DND-41 (cell line): Measurements from ENCODE around the gene MIR17HG.

Source experiments
- ATAC-seq: fragments of 200-7000 bp; cut with Tn5 transposase; 3 replicates; pipeline ENCODE4 v1.9.1; 2021; ENCODE audit warnings: low read depth; ENCODE audit not compliant: insufficient read depth
- DNase-seq: peaks from one replicate; pipeline ENCODE4 v3.0.0-alpha.2; 2020
- H2AFZ ChIP-seq: 2 replicates; pipeline ENCODE4 v1.6.0; 2012; ENCODE audit warnings: low read depth, low read length
- H3K27ac ChIP-seq: 2 replicates; pipeline ENCODE4 v1.5.1; 2012; ENCODE audit warnings: low read length, inconsistent platforms
- H3K27me3 ChIP-seq: fragments of 200-600 bp; sonication (generic); 2 replicates; pipeline ENCODE4 v1.6.0; 2012; ENCODE audit warnings: low read length, mild to moderate bottlenecking, inconsistent platforms; ENCODE audit not compliant: insufficient read depth, poor library complexity
- H3K36me3 ChIP-seq: 2 replicates; pipeline ENCODE4 v1.5.1; 2012; ENCODE audit warnings: low read length, inconsistent platforms; ENCODE audit not compliant: insufficient read depth
- H3K4me1 ChIP-seq: 2 replicates; pipeline ENCODE4 v1.5.1; 2012; ENCODE audit warnings: mild to moderate bottlenecking, low read length; ENCODE audit not compliant: insufficient read depth
- H3K4me2 ChIP-seq: 2 replicates; pipeline ENCODE4 v1.6.0; 2012; ENCODE audit warnings: mild to moderate bottlenecking, moderate library complexity, low read length, inconsistent platforms; ENCODE audit not compliant: insufficient read depth
- H3K4me3 ChIP-seq, 2 experiments: fragments of 200-600 bp in 1 of 2; shearing (Covaris generic) in 1 of 2; 2 replicates each; pipeline ENCODE4 v1.5.1; 2012 to 2016; ENCODE audit warnings: inconsistent platforms in 2 of 2, low read length in 2 of 2, mild to moderate bottlenecking in 2 of 2, low read depth in 1 of 2, moderate library complexity in 1 of 2
- H3K79me2 ChIP-seq: 2 replicates; pipeline ENCODE4 v1.6.0; 2012; ENCODE audit warnings: low read length, inconsistent platforms; ENCODE audit not compliant: insufficient read depth
- H3K9ac ChIP-seq: 2 replicates; pipeline ENCODE4 v1.6.0; 2012; ENCODE audit warnings: low read depth, mild to moderate bottlenecking, inconsistent platforms, low read length, moderate library complexity
- H3K9me3 ChIP-seq: 2 replicates; pipeline ENCODE4 v1.5.1; 2012; ENCODE audit warnings: low read length, moderate library complexity, mild to moderate bottlenecking, inconsistent platforms; ENCODE audit not compliant: insufficient read depth, severe bottlenecking
- H4K20me1 ChIP-seq: 2 replicates; pipeline ENCODE4 v1.6.0; 2012; ENCODE audit warnings: low read length; ENCODE audit not compliant: insufficient read depth
- CTCF ChIP-seq: IDR thresholded peaks from 2 replicates; pipeline ENCODE4 v1.5.1; 2012; ENCODE audit warnings: borderline replicate concordance, low read length, moderate library complexity, mild to moderate bottlenecking; ENCODE audit not compliant: poor library complexity, severe bottlenecking; ENCODE audit errors: extremely low read depth
- EZH2 ChIP-seq: IDR thresholded peaks from 3 replicates; pipeline ENCODE4 v1.6.1; 2012; ENCODE audit warnings: borderline replicate concordance, low read depth, mild to moderate bottlenecking, moderate library complexity, low read length, inconsistent platforms; ENCODE audit not compliant: severe bottlenecking

The MIR17HG gene

GRCh38 chr13:91375116-91375729, 27.7 kb downstream of the MIR17HG start:
- ATAC-seq: peak; percentile 87
- no peak overlapping the region for H3K9ac ChIP-seq
- H2AFZ ChIP-seq: no peak overlapping the region
- no peaks in the 10 kb centered on the region for H3K4me1 ChIP-seq
- no peaks in the 10 kb centered on the region for H3K36me3 ChIP-seq
- H3K79me2 ChIP-seq: no peaks in the 10 kb centered on the region
- peak; percentile 71 for TF ChIP-seq CTCF
- TF ChIP-seq EZH2: no peak
- no peak overlapping the region for H3K27ac ChIP-seq
- H4K20me1 ChIP-seq: no peaks in the 10 kb centered on the region
- no peaks in the 10 kb centered on the region for H3K9me3 ChIP-seq
- DNase-seq: no peak
- H3K4me2 ChIP-seq: peak overlapping the region; percentile 11; the same call in 1 of the 2 replicates
- no peak overlapping the region for H3K4me3 ChIP-seq
- H3K27me3 ChIP-seq: peaks cover 3% of the 10 kb centered on the region

GRCh38 chr13:91381371-91381770, 33.9 kb downstream of the MIR17HG start:
- Histone ChIP-seq H3K9me3 (no peaks in the 10 kb centered on the region), H3K4me3 (no peak overlapping the region), H3K79me2 (no peaks in the 10 kb centered on the region), H3K4me1 (no peaks in the 10 kb centered on the region), H3K36me3 (no peaks in the 10 kb centered on the region), H3K27ac (no peak overlapping the region), H3K9ac (no peak overlapping the region), H2AFZ (no peak overlapping the region), H3K4me2 (no peak overlapping the region), H3K27me3 (peaks cover 6% of the 10 kb centered on the region), H4K20me1 (no peaks in the 10 kb centered on the region)
- TF ChIP-seq EZH2 (no peak), CTCF (peak; percentile 38)
- DNase-seq (no peak), ATAC-seq (no peak)

GRCh38 chr13:91383836-91384235, 36.3 kb downstream of the MIR17HG start:
- no peaks in the 10 kb centered on the region for H4K20me1 ChIP-seq
- no peaks in the 10 kb centered on the region for H3K9me3 ChIP-seq
- no peaks in the 10 kb centered on the region for H3K36me3 ChIP-seq
- H3K27ac ChIP-seq: no peak overlapping the region
- no peak overlapping the region for H3K4me2 ChIP-seq
- no peaks in the 10 kb centered on the region for H3K79me2 ChIP-seq
- H3K4me1 ChIP-seq: no peaks in the 10 kb centered on the region
- no peak overlapping the region for H2AFZ ChIP-seq
- H3K9ac ChIP-seq: no peak overlapping the region
- no peak overlapping the region for H3K4me3 ChIP-seq
- no peak for TF ChIP-seq CTCF
- TF ChIP-seq EZH2: no peak
- no peak for ATAC-seq
- no peak for DNase-seq
- peaks cover 10% of the 10 kb centered on the region for H3K27me3 ChIP-seq

GRCh38 chr13:91384896-91385295, 37.4 kb downstream of the MIR17HG start:
- Histone ChIP-seq H2AFZ (no peak overlapping the region), H3K79me2 (no peaks in the 10 kb centered on the region), H4K20me1 (no peaks in the 10 kb centered on the region), H3K9ac (no peak overlapping the region), H3K27ac (no peak overlapping the region), H3K4me2 (no peak overlapping the region), H3K4me1 (no peaks in the 10 kb centered on the region), H3K9me3 (no peaks in the 10 kb centered on the region), H3K27me3 (peaks cover 7% of the 10 kb centered on the region), H3K36me3 (no peaks in the 10 kb centered on the region), H3K4me3 (no peak overlapping the region)
- TF ChIP-seq EZH2: no peak
- TF ChIP-seq CTCF: no peak
- ATAC-seq (no peak), DNase-seq (no peak)
